ENCODE measurements around the gene TMEM218. TPM values are rescaled to one million over a fixed set of nuclear protein-coding genes. Genes with fewer than 3 reads are reported as not detected.
"Not testable (repeated sequence)": the region's sequence is repeated elsewhere in the genome, so short reads cannot be mapped to it uniquely, and the experiment has no call there.

The TMEM218 gene
- polyA plus RNA-seq, 3 donors: 52.5 to 61.1 (median 56.6) TPM

- DNase-seq (ENCODE audit: low read depth in 3 of 3, low spot score in 2 of 3): no peak
These were observed 49.1 kb downstream of the TMEM218 start for GRCh38 chr11:125062218-125062930.

GRCh38 chr11:125061281-125061680 is 50.1 kb downstream of the TMEM218 start:
- DNase-seq (ENCODE audit: low read depth in 3 of 3, low spot score in 2 of 3): no peak

- no peak for DNase-seq (ENCODE audit: low read depth in 3 of 3, low spot score in 2 of 3)
These were observed 53.8 kb downstream of the TMEM218 start for GRCh38 chr11:125057693-125058016.

- DNase-seq (ENCODE audit: low read depth in 3 of 3, low spot score in 2 of 3): no peak
These were observed 54.3 kb downstream of the TMEM218 start for GRCh38 chr11:125056931-125057692.

- DNase-seq (ENCODE audit: low read depth in 3 of 3, low spot score in 2 of 3): not testable (repeated sequence)
These were observed 55.3 kb downstream of the TMEM218 start for GRCh38 chr11:125056111-125056510.

- no peak for DNase-seq (ENCODE audit: low read depth in 3 of 3, low spot score in 2 of 3)
These were observed 56.2 kb downstream of the TMEM218 start for GRCh38 chr11:125055107-125055715.

- DNase-seq (ENCODE audit: low read depth in 3 of 3, low spot score in 2 of 3): no peak
These were observed 58.3 kb downstream of the TMEM218 start for GRCh38 chr11:125053167-125053566.

GRCh38 chr11:125052047-125052446 is 59.4 kb downstream of the TMEM218 start:
- DNase-seq (ENCODE audit: low read depth in 3 of 3, low spot score in 2 of 3): no peak

GRCh38 chr11:125049164-125049792 is 62.1 kb downstream of the TMEM218 start:
- no peak for DNase-seq (ENCODE audit: low read depth in 3 of 3, low spot score in 2 of 3)

Other genes with a start within 250 kb of the TMEM218 start
- gene ROBO3, start 246.2 kb downstream of the TMEM218 start, polyA plus RNA-seq (ENCODE audit: insufficient read length in 3 of 3): 10 to 100 TPM; 13.5 to 17.4 (median 16.1) TPM
- gene ROBO4, start 213.8 kb downstream of the TMEM218 start, polyA plus RNA-seq (ENCODE audit: insufficient read length in 3 of 3): 10 to 100 TPM; 16.0 to 17.2 (median 16.1) TPM
- gene HEPN1, start 192.4 kb downstream of the TMEM218 start, polyA plus RNA-seq (ENCODE audit: insufficient read length in 3 of 3): 1 to 10 TPM in 2 of 3 donors, under 1 TPM in 1; 0.96 to 1.8 (median 1.2) TPM
- 1 to 10 TPM; 1.8 to 2.3 (median 2.3) TPM for gene HEPACAM, start 175.6 kb downstream of the TMEM218 start, polyA plus RNA-seq (ENCODE audit: insufficient read length in 3 of 3)
- 1 to 10 TPM; 3.7 to 4.4 (median 4.2) TPM for gene CCDC15, start 157.4 kb downstream of the TMEM218 start, polyA plus RNA-seq (ENCODE audit: insufficient read length in 3 of 3)
- gene SLC37A2, start 48.3 kb downstream of the TMEM218 start, polyA plus RNA-seq (ENCODE audit: insufficient read length in 3 of 3): 1 to 10 TPM; 1.0 to 1.5 (median 1.4) TPM
- 10 to 100 TPM; 11.6 to 14.9 (median 12.0) TPM for gene PKNOX2, start 53.1 kb upstream of the TMEM218 start, polyA plus RNA-seq (ENCODE audit: insufficient read length in 3 of 3)